HepG2 (cell line): ENCODE results near the gene RPL21. TPM values are rescaled to one million over a fixed set of nuclear protein-coding genes. Genes with fewer than 3 reads are reported as not detected.

Source experiments
- ATAC-seq: fragments of 200-7000 bp; cut with Tn5 transposase; 3 replicates; pipeline ENCODE4 v1.9.1; 2020; ENCODE audit warnings: mild to moderate bottlenecking, moderate library complexity
- BruUV-seq: library from RNA; stranded (reverse); fragments of 400-500 nt; replicated peaks from 2 replicates; lab custom pipeline; 2021; lab: Mats Ljungman, UMichigan
- CTCF ChIA-PET: fragments of 300-600 bp; formaldehyde crosslinking; extraction: SDS; loops from one replicate; lab custom pipeline; 2021; ENCODE audit warnings: low total read pairs, inconsistent platforms, low intra/inter-chr PET ratio; lab: Yijun Ruan, JAX
- POLR2A ChIA-PET: fragments of 350-600 bp; sonication (Branson Sonifier 250); formaldehyde crosslinking; loops from one replicate; lab custom pipeline; 2020; ENCODE audit warnings: antibody characterized with exemption, inconsistent platforms; lab: Yijun Ruan, JAX
- DNase-seq: peaks from one replicate; pipeline ENCODE4 v3.0.0-alpha.2; 2015; ENCODE audit warnings: low spot score
- FAIRE-seq: peaks from 3 replicates; lab custom pipeline; 2011; peaks lifted over from hg19 to GRCh38; lab: Jason Lieb, UNC
- H2AFZ ChIP-seq: one replicate; pipeline ENCODE4 v1.6.1; 2011; ENCODE audit warnings: low read length, inconsistent platforms
- H3K27ac ChIP-seq: fragments of 300-600 bp; 3 replicates; pipeline ENCODE4 v1.8.0; 2011; ENCODE audit warnings: mixed run types, mild to moderate bottlenecking, mixed read lengths, low read length, inconsistent platforms; ENCODE audit not compliant: insufficient read depth; ENCODE audit errors: extremely low read length
- H3K27me3 ChIP-seq, 2 experiments: fragments of 200-600 bp in 1 of 2; 2 replicates in 1 of 2; 3 replicates in 1 of 2; pipeline versions ENCODE4 v1.6.0 to v1.8.0; 2011; ENCODE audit warnings: low read length in 2 of 2, mild to moderate bottlenecking in 2 of 2, moderate library complexity in 2 of 2, inconsistent platforms in 1 of 2; ENCODE audit not compliant: insufficient read depth in 2 of 2, control insufficient read depth in 1 of 2
- H3K36me3 ChIP-seq, 2 experiments: fragments of 200-600 bp in 1 of 2; replicated peaks in 1 of 2; 2 replicates in 1 of 2; 3 replicates in 1 of 2; pipeline versions ENCODE4 v1.5.1 to v1.8.0; 2011; ENCODE audit warnings: low read length in 2 of 2, inconsistent platforms in 1 of 2; ENCODE audit not compliant: insufficient read depth in 2 of 2, control insufficient read depth in 1 of 2
- H3K4me1 ChIP-seq: 2 replicates; pipeline ENCODE4 v1.5.1; 2012; ENCODE audit warnings: low read length, inconsistent platforms; ENCODE audit not compliant: insufficient read depth
- H3K4me2 ChIP-seq: 2 replicates; pipeline ENCODE4 v1.6.0; 2011; ENCODE audit warnings: low read depth, low read length, inconsistent platforms
- H3K4me3 ChIP-seq, 3 experiments: fragments of 200-600 bp in 1 of 3; sonication (generic), shearing (Covaris generic) in 1 of 3; replicated peaks in 1 of 3; 2 replicates each; pipeline ENCODE4 v1.5.1; 2011 to 2016; ENCODE audit warnings: low read length in 3 of 3, inconsistent platforms in 2 of 3, low read depth in 2 of 3, mild to moderate bottlenecking in 2 of 3, control low read depth in 1 of 3, mixed read lengths in 1 of 3; ENCODE audit not compliant: insufficient read depth in 1 of 3
- H3K79me2 ChIP-seq: one replicate; pipeline ENCODE4 v1.6.1; 2011; ENCODE audit warnings: low read length, inconsistent platforms; ENCODE audit not compliant: insufficient read depth
- H3K9ac ChIP-seq: 2 replicates; pipeline ENCODE4 v1.6.0; 2011; ENCODE audit warnings: mild to moderate bottlenecking, low read depth, low read length, inconsistent platforms; ENCODE audit not compliant: insufficient read depth
- H3K9me3 ChIP-seq: 2 replicates; pipeline ENCODE4 v1.5.1; 2012; ENCODE audit warnings: mild to moderate bottlenecking, low read length
- H4K20me1 ChIP-seq: 2 replicates; pipeline ENCODE4 v1.6.0; 2011; ENCODE audit warnings: inconsistent platforms, mild to moderate bottlenecking, low read length, moderate library complexity; ENCODE audit not compliant: insufficient read depth
- BORCS8-MEF2B ChIP-seq: sonication (generic); formaldehyde crosslinking; IDR thresholded peaks from 2 replicates; pipeline ENCODE4 v1.8.0; 2022; ENCODE audit warnings: mild to moderate bottlenecking, missing genetic modification reagents
- CBX2 ChIP-seq, 2 experiments: fragments of 200-600 bp in 1 of 2; sonication (generic); formaldehyde crosslinking in 1 of 2; IDR thresholded peaks; 2 replicates each; pipeline versions ENCODE4 v1.7.0 to v1.8.1; 2018 to 2022; ENCODE audit warnings: low read depth in 2 of 2, low read length in 1 of 2, mild to moderate bottlenecking in 1 of 2, missing genetic modification reagents in 1 of 2
- FIP1L1 ChIP-seq: fragments of 200-400 bp; formaldehyde crosslinking; IDR thresholded peaks from 2 replicates; pipeline ENCODE4 v1.6.1; 2018; ENCODE audit warnings: low read depth, mild to moderate bottlenecking, low read length, moderate library complexity, borderline replicate concordance; ENCODE audit not compliant: insufficient read depth
- HBP1 ChIP-seq: IDR thresholded peaks from 2 replicates; pipeline ENCODE4 v1.6.1; 2016; ENCODE audit warnings: low read depth, control low read depth
- NFE2L2 ChIP-seq: fragments of 150-350 bp; IDR thresholded peaks from 2 replicates; pipeline ENCODE4 v1.6.1; 2014; ENCODE audit warnings: low read length
- ONECUT2 ChIP-seq: sonication (generic); formaldehyde crosslinking; IDR thresholded peaks from 2 replicates; pipeline ENCODE4 v1.4.0; 2020; ENCODE audit warnings: missing genetic modification reagents
- PAF1 ChIP-seq: IDR thresholded peaks from 2 replicates; pipeline ENCODE4 v1.6.1; 2016; ENCODE audit warnings: missing genetic modification reagents, missing compliant biosample characterization
- PHF5A ChIP-seq: IDR thresholded peaks from one replicate; pipeline ENCODE4 v1.6.1; 2018; ENCODE audit warnings: low read depth, missing genetic modification reagents; ENCODE audit not compliant: unreplicated experiment
- POLR2AphosphoS5 ChIP-seq: IDR thresholded peaks from 2 replicates; pipeline ENCODE4 v1.6.1; 2012; ENCODE audit warnings: low read depth, low read length
- TAF15 ChIP-seq: fragments of 200-400 bp; formaldehyde crosslinking; IDR thresholded peaks from one replicate; pipeline ENCODE4 v1.6.1; 2018; ENCODE audit warnings: mild to moderate bottlenecking, low read depth, low read length; ENCODE audit not compliant: poor library complexity, severe bottlenecking
- TCF7 ChIP-seq: sonication (generic); IDR thresholded peaks from 2 replicates; pipeline ENCODE4 v1.6.1; 2016; ENCODE audit warnings: antibody characterized with exemption, low read depth
- TFAP4 ChIP-seq: sonication (generic); IDR thresholded peaks from 2 replicates; pipeline ENCODE4 v1.6.1; 2016; ENCODE audit warnings: low read depth, borderline replicate concordance
- ZFAT ChIP-seq: sonication (generic); formaldehyde crosslinking; conservative IDR thresholded peaks from 2 replicates; pipeline ENCODE4 v1.8.1; 2023; ENCODE audit warnings: missing genetic modification reagents, inconsistent platforms
- ZNF552 ChIP-seq: sonication (generic); formaldehyde crosslinking; IDR thresholded peaks from 2 replicates; pipeline ENCODE4 v1.9.0; 2022; ENCODE audit warnings: missing genetic modification reagents, mild to moderate bottlenecking, borderline replicate concordance
- WGBS: methylation state at CpG from one replicate; pipeline ENCODE4 v1.1.6; 2017; ENCODE audit warnings: low lambda C conversion rate; 5-methylcytosine and 5-hydroxymethylcytosine counted together
- in situ Hi-C: cut with HindIII; loops from 2 replicates; pipeline ENCODE4 v1.10.0; 2017; ENCODE audit warnings: low pct_unique_long_range_greater_than_20kb; ENCODE audit not compliant: extremely low pct_ligation_motif_present
- intact Hi-C: fragments of 100-400 bp; cut with micrococcal nuclease; formaldehyde crosslinking; loops from one replicate; pipeline ENCODE4 v1.10.0; 2022; ENCODE audit not compliant: unreplicated experiment
- polyA plus RNA-seq, 8 experiments: library from polyadenylated mRNA; depleted of rRNA in 3 of 8; stranded (reverse) in 7 of 8; unstranded in 1 of 8; fragments of >200 nt; fragmentation: Illumina TruSeq in 4 of 8; extraction: Trizol in 4 of 8; gene quantifications; 2 replicates each; pipeline versions ENCODE4 v1.2.1 to v1.2.3, GENCODE V29; 2011 to 2016; ENCODE audit warnings: low read depth in 4 of 8, missing spikeins in 1 of 8, mixed read lengths in 1 of 8; ENCODE audit not compliant: insufficient read depth in 1 of 8
- total RNA-seq, 5 experiments: library from RNA; depleted of rRNA; stranded (reverse); fragments of >200 nt; fragmentation: Illumina TruSeq; extraction: Trizol; gene quantifications; 2 replicates each; pipeline ENCODE4 v1.2.3, GENCODE V29; 2016; ENCODE audit warnings: low read depth in 1 of 5
- TF ChIP-seq, protein P1 (sequence below): sonication (generic); formaldehyde crosslinking; IDR thresholded peaks from 2 replicates; pipeline ENCODE4; 2020; ENCODE audit warnings: missing genetic modification reagents, mild to moderate bottlenecking, borderline replicate concordance
- TF ChIP-seq, protein P2 (sequence below): sonication (generic); formaldehyde crosslinking; IDR thresholded peaks from 2 replicates; pipeline ENCODE4 v1.8.0; 2023; ENCODE audit warnings: mild to moderate bottlenecking, missing genetic modification reagents

RPL21 gene
- total and polyA plus RNA-seq, 2 of the 13 experiments (the other 11 are each of a cell fraction or from before 2014, with no cell fraction given) = 1,234 to 1,261 TPM

DNA sequence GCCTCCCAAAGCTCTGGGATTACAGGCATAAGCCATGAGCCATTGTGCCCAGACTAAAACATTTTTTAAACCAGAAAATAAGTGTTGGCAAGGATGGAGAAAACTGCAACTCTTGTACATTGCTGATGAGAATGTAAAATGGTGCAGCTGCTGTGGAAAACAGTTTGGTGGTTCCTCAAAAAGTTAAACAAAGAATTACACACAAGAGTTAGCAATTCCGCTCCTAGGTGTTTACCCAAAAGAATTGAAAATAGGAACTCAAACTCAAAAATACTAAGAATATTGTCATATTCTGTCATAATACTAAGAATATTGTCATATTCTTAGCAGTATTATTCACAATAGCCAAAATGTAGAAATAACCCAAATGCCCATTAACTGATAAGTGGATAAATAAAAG, 40.1 kb upstream of the RPL21 start:
- BruUV-seq = no TSS peak
- intact Hi-C loops = loop anchor here (10.0 kb wide), 1 partner anchor 1666 kb away; no protein-coding TSS in a partner anchor
- in situ Hi-C loops = no loop called here
- H3K79me2 ChIP-seq = no peaks in the 10 kb centered on the region
- no peak for TF ChIP-seq TAF15
- TF ChIP-seq BORCS8-MEF2B (CRISPR knock-in tag) = no peak
- no peak for TF ChIP-seq TFAP4
- TF ChIP-seq, protein P1, sequence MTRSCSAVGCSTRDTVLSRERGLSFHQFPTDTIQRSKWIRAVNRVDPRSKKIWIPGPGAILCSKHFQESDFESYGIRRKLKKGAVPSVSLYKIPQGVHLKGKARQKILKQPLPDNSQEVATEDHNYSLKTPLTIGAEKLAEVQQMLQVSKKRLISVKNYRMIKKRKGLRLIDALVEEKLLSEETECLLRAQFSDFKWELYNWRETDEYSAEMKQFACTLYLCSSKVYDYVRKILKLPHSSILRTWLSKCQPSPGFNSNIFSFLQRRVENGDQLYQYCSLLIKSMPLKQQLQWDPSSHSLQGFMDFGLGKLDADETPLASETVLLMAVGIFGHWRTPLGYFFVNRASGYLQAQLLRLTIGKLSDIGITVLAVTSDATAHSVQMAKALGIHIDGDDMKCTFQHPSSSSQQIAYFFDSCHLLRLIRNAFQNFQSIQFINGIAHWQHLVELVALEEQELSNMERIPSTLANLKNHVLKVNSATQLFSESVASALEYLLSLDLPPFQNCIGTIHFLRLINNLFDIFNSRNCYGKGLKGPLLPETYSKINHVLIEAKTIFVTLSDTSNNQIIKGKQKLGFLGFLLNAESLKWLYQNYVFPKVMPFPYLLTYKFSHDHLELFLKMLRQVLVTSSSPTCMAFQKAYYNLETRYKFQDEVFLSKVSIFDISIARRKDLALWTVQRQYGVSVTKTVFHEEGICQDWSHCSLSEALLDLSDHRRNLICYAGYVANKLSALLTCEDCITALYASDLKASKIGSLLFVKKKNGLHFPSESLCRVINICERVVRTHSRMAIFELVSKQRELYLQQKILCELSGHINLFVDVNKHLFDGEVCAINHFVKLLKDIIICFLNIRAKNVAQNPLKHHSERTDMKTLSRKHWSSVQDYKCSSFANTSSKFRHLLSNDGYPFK (CRISPR knock-in tag) = no peak
- no peak for TF ChIP-seq PHF5A
- TF ChIP-seq POLR2AphosphoS5 = no peak
- TF ChIP-seq NFE2L2 = no peak
- no peak for TF ChIP-seq PAF1 (CRISPR knock-in tag)
- no peak for TF ChIP-seq ONECUT2 (CRISPR knock-in tag)
- no peak for TF ChIP-seq ZFAT (CRISPR knock-in tag)
- no peak for TF ChIP-seq CBX2 (IDR thresholded peaks at IDR 0.05; ENCODE audit: low read depth, low read length)
- TF ChIP-seq CBX2 (CRISPR knock-in tag; IDR thresholded peaks at IDR 0.05; ENCODE audit: low read depth) = no peak
- TF ChIP-seq ZNF552 (CRISPR knock-in tag) = no peak
- no peak for TF ChIP-seq HBP1 (CRISPR knock-in tag)
- TF ChIP-seq, protein P2, sequence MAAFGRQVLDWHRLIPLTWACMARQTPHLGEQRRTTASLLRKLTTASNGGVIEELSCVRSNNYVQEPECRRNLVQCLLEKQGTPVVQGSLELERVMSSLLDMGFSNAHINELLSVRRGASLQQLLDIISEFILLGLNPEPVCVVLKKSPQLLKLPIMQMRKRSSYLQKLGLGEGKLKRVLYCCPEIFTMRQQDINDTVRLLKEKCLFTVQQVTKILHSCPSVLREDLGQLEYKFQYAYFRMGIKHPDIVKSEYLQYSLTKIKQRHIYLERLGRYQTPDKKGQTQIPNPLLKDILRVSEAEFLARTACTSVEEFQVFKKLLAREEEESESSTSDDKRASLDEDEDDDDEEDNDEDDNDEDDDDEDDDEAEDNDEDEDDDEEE (CRISPR knock-in tag) = no peak
- no peak for TF ChIP-seq TCF7
- no peak for TF ChIP-seq FIP1L1
- H3K4me1 ChIP-seq = no peaks in the 10 kb centered on the region
- ChIA-PET CTCF (no interaction called here), POLR2A (no interaction called here)
- H3K27me3 ChIP-seq = no peaks in the 10 kb centered on the region
- no peak overlapping the region for H3K9ac ChIP-seq
- DNase-seq = no peak
- FAIRE-seq = no peak
- no peak overlapping the region for H3K4me3 ChIP-seq
- ATAC-seq = no peak
- 89% methylated on average over 1 of the region's 1 CpG for WGBS
- H3K36me3 ChIP-seq = no peaks in the 10 kb centered on the region
- H4K20me1 ChIP-seq = no peaks in the 10 kb centered on the region
- H3K9me3 ChIP-seq = no peaks in the 10 kb centered on the region
- no peak overlapping the region for H3K4me2 ChIP-seq
- H3K27ac ChIP-seq = no peak overlapping the region
- H2AFZ ChIP-seq = no peak overlapping the region
